ACC112 (cell line): Measurements from ENCODE around the gene CD28.

Experiments used
- H2AFZ ChIP-seq: fragments of 200-600 bp; sonication (generic); one replicate; pipeline ENCODE4 v1.6.0; 2017; ENCODE audit warnings: antibody characterized with exemption, low read length; ENCODE audit not compliant: unreplicated experiment
- H3K27ac ChIP-seq: fragments of 200-600 bp; sonication (generic); 2 replicates; pipeline ENCODE4 v1.5.1; 2014; ENCODE audit warnings: low read depth, mild to moderate bottlenecking, antibody characterized with exemption, low read length, moderate library complexity
- H3K27me3 ChIP-seq: fragments of 200-600 bp; sonication (generic); 2 replicates; pipeline ENCODE4 v1.6.1; 2014; ENCODE audit warnings: mild to moderate bottlenecking, antibody characterized with exemption, low read length, moderate library complexity, mixed read lengths; ENCODE audit not compliant: insufficient read depth
- H3K36me3 ChIP-seq: fragments of 200-600 bp; sonication (generic); 2 replicates; pipeline ENCODE4 v1.6.1; 2016; ENCODE audit warnings: mild to moderate bottlenecking, antibody characterized with exemption, low read length, moderate library complexity, mixed read lengths; ENCODE audit not compliant: insufficient read depth
- H3K4me1 ChIP-seq: fragments of 200-600 bp; sonication (generic); one replicate; pipeline ENCODE4 v1.6.1; 2016; ENCODE audit warnings: low read length, mixed read lengths; ENCODE audit not compliant: insufficient read depth, unreplicated experiment, control insufficient read depth
- H3K4me3 ChIP-seq: fragments of 200-600 bp; sonication (generic); 2 replicates; pipeline ENCODE4 v1.5.1; 2014; ENCODE audit warnings: mild to moderate bottlenecking, low read depth, low read length
- H3K79me2 ChIP-seq: fragments of 200-600 bp; sonication (generic); one replicate; pipeline ENCODE4 v1.6.0; 2016; ENCODE audit warnings: low read length; ENCODE audit not compliant: control insufficient read depth, unreplicated experiment, insufficient read depth

Gene CD28

GRCh38 chr2:203744091-203744490 lies 37.7 kb downstream of the CD28 start:
- no peaks in the 10 kb centered on the region for H3K79me2 ChIP-seq
- H3K27me3 ChIP-seq = no peaks in the 10 kb centered on the region
- H3K4me3 ChIP-seq = no peak overlapping the region; the same call in 1 of the 2 replicates
- peaks cover 41% of the 10 kb centered on the region for H3K4me1 ChIP-seq
- no peak overlapping the region for H2AFZ ChIP-seq
- no peaks in the 10 kb centered on the region for H3K36me3 ChIP-seq
- H3K27ac ChIP-seq = peak overlapping the region; percentile 92

GRCh38 chr2:203745267-203745666 lies 38.8 kb downstream of the CD28 start:
- peak overlapping the region; percentile 92 for H3K27ac ChIP-seq
- H3K4me1 ChIP-seq = peaks cover 39% of the 10 kb centered on the region
- H3K36me3 ChIP-seq = no peaks in the 10 kb centered on the region
- H3K27me3 ChIP-seq = no peaks in the 10 kb centered on the region
- H3K4me3 ChIP-seq = no peak overlapping the region
- no peak overlapping the region for H2AFZ ChIP-seq
- no peaks in the 10 kb centered on the region for H3K79me2 ChIP-seq

GRCh38 chr2:203748331-203749126 lies 42.1 kb downstream of the CD28 start:
- H3K27ac ChIP-seq = no peak overlapping the region
- no peaks in the 10 kb centered on the region for H3K27me3 ChIP-seq
- H3K79me2 ChIP-seq = no peaks in the 10 kb centered on the region
- no peak overlapping the region for H3K4me3 ChIP-seq
- peaks cover 27% of the 10 kb centered on the region for H3K4me1 ChIP-seq
- H2AFZ ChIP-seq = peak overlapping the region; percentile 17
- no peaks in the 10 kb centered on the region for H3K36me3 ChIP-seq

- Histone ChIP-seq H3K4me1 (peaks cover 11% of the 10 kb centered on the region), H3K36me3 (no peaks in the 10 kb centered on the region), H3K79me2 (no peaks in the 10 kb centered on the region), H3K4me3 (no peak overlapping the region), H3K27ac (no peak overlapping the region), H3K27me3 (no peaks in the 10 kb centered on the region), H2AFZ (no peak overlapping the region)
Observed at GRCh38 chr2:203750346-203751068, 44.1 kb downstream of the CD28 start.

GRCh38 chr2:203751685-203752271 lies 45.3 kb downstream of the CD28 start:
- Histone ChIP-seq H3K27ac (peak overlapping the region; percentile 62), H3K4me1 (peaks cover 11% of the 10 kb centered on the region), H3K36me3 (peaks cover 6% of the 10 kb centered on the region), H3K27me3 (no peaks in the 10 kb centered on the region), H2AFZ (peak overlapping the region; percentile 2), H3K79me2 (no peaks in the 10 kb centered on the region), H3K4me3 (no peak overlapping the region)

GRCh38 chr2:203756161-203756560 lies 49.7 kb downstream of the CD28 start:
- Histone ChIP-seq H2AFZ (no peak overlapping the region), H3K4me1 (peaks cover 34% of the 10 kb centered on the region), H3K27me3 (no peaks in the 10 kb centered on the region), H3K36me3 (peaks cover 6% of the 10 kb centered on the region), H3K4me3 (no peak overlapping the region), H3K27ac (no peak overlapping the region), H3K79me2 (no peaks in the 10 kb centered on the region)

- Histone ChIP-seq H2AFZ (no peak overlapping the region), H3K79me2 (no peaks in the 10 kb centered on the region), H3K27me3 (no peaks in the 10 kb centered on the region), H3K36me3 (peaks cover 6% of the 10 kb centered on the region), H3K4me3 (no peak overlapping the region; the same call in 1 of the 2 replicates), H3K27ac (peak overlapping the region; percentile 87), H3K4me1 (peaks cover 23% of the 10 kb centered on the region)
Observed at GRCh38 chr2:203758841-203759689, 52.6 kb downstream of the CD28 start.

- Histone ChIP-seq H3K36me3 (peaks cover 6% of the 10 kb centered on the region), H3K4me3 (no peak overlapping the region), H3K4me1 (peaks cover 23% of the 10 kb centered on the region), H3K27ac (peak overlapping the region; percentile 87), H3K27me3 (no peaks in the 10 kb centered on the region), H3K79me2 (no peaks in the 10 kb centered on the region), H2AFZ (no peak overlapping the region)
Observed at GRCh38 chr2:203759690-203760365, 53.4 kb downstream of the CD28 start.

GRCh38 chr2:203761121-203761520 lies 54.7 kb downstream of the CD28 start:
- Histone ChIP-seq H3K27me3 (no peaks in the 10 kb centered on the region), H3K4me1 (peaks cover 23% of the 10 kb centered on the region), H3K27ac (no peak overlapping the region), H3K4me3 (no peak overlapping the region), H3K79me2 (no peaks in the 10 kb centered on the region), H3K36me3 (peaks cover 2% of the 10 kb centered on the region), H2AFZ (no peak overlapping the region)
